SK-N-DZ (cell line): ENCODE measurements around the gene EEF1B2.

Experiments used
- small RNA-seq, 2 experiments: library from RNA; depleted of rRNA; stranded (forward); fragments of <200 nt; gene quantifications; one replicate each; pipeline ENCODE3, GENCODE V24; 2014

The EEF1B2 gene

Small RNA genes within 50 kb of the gene (small RNA-seq; reads per million reads assigned to genes)
- gene RF00134: 0 reads per million in 2 experiments
- 0 reads per million in 2 experiments for gene RF02271
- 0 reads per million in 2 experiments for gene SNORA41
- gene SNORD51: 0.04 to 0.79 reads per million in 2 experiments
